ENCODE measurements around the gene PROM2.

The PROM2 gene

DNA sequence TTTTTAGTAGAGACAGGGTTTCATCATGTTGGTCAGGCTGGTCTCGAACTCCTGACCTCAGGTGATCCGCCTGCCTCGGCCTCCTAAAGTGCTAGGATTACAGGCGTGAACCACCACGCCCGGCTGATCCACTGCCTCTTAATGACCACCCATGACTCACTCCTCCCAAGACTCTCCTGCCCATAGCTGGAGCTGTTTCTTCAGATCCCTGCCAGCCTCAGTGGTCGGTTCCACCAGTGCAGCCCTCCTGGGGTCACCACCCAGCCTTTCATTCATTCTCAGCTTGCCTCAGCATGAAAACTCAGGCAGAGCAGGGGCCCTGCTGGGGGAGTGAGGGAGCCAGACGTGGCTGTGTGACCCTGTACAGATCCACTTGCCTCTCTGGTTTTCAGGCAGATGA is 35.4 kb downstream of the PROM2 start:
- in situ Hi-C loops (cut with HindIII; ENCODE audit: low sequenced_read_pairs), result no loop called here
- H3K4me3 ChIP-seq (ENCODE audit: low read depth, low read length), result no peak overlapping the region
- DNase-seq (ENCODE audit: low read depth), result no peak

DNA sequence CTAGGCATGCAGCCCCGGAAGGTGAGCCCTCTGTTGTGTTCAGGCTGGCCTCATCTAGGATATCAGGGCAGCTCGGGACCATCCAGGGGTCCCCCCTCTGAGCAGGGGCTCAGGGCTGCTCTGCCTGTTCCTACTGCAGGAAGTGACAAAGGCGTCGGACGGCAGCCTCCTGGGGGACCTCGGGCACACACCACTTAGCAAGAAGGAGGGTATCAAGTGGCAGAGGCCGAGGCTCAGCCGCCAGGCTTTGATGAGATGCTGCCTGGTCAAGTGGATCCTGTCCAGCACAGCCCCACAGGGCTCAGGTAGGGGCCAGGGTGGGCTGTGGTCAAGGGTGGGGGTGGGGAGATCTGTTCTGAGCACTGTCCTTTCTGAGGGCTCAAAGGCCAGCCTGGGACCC is 36.0 kb downstream of the PROM2 start:
- TF ChIP-seq, protein P1, sequence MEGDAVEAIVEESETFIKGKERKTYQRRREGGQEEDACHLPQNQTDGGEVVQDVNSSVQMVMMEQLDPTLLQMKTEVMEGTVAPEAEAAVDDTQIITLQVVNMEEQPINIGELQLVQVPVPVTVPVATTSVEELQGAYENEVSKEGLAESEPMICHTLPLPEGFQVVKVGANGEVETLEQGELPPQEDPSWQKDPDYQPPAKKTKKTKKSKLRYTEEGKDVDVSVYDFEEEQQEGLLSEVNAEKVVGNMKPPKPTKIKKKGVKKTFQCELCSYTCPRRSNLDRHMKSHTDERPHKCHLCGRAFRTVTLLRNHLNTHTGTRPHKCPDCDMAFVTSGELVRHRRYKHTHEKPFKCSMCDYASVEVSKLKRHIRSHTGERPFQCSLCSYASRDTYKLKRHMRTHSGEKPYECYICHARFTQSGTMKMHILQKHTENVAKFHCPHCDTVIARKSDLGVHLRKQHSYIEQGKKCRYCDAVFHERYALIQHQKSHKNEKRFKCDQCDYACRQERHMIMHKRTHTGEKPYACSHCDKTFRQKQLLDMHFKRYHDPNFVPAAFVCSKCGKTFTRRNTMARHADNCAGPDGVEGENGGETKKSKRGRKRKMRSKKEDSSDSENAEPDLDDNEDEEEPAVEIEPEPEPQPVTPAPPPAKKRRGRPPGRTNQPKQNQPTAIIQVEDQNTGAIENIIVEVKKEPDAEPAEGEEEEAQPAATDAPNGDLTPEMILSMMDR (IDR thresholded peaks at IDR 0.05; ENCODE audit: low read depth, low read length, missing control alignments), result no peak
- in situ Hi-C loops (cut with HindIII; ENCODE audit: low sequenced_read_pairs), result no loop called here
- no peak for DNase-seq (ENCODE audit: low read depth)
- no peak overlapping the region for H3K4me3 ChIP-seq (ENCODE audit: low read depth, low read length)

More for the DNA sequence above, 35.4 kb downstream of the PROM2 start:
- TF ChIP-seq, protein P1 (IDR thresholded peaks at IDR 0.05; ENCODE audit: low read depth, low read length, missing control alignments), result no peak

DNA sequence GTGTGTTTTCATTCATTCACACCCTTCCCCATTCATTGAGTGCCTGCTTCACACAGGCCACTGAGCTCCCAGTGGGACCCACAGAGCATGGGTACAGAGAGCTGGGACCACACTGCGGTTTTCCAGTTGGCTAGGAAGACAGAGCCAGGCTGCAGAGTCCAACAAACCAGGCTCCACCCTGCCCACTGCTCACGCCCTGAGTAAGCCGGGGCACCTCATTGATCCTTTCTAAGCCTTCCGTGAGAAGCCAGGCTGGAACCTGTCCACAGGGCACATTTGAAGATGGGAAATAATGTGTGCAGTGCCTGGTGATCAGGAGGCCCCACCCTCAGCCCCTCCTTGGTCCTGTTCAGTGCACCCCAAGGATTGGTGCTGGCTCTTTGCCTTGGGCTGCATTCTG is 36.4 kb downstream of the PROM2 start:
- no peak overlapping the region for H3K4me3 ChIP-seq (ENCODE audit: low read depth, low read length)
- in situ Hi-C loops (cut with HindIII; ENCODE audit: low sequenced_read_pairs), result no loop called here
- TF ChIP-seq, protein P1 (IDR thresholded peaks at IDR 0.05; ENCODE audit: low read depth, low read length, missing control alignments), result no peak
- no peak for DNase-seq (ENCODE audit: low read depth)

DNA sequence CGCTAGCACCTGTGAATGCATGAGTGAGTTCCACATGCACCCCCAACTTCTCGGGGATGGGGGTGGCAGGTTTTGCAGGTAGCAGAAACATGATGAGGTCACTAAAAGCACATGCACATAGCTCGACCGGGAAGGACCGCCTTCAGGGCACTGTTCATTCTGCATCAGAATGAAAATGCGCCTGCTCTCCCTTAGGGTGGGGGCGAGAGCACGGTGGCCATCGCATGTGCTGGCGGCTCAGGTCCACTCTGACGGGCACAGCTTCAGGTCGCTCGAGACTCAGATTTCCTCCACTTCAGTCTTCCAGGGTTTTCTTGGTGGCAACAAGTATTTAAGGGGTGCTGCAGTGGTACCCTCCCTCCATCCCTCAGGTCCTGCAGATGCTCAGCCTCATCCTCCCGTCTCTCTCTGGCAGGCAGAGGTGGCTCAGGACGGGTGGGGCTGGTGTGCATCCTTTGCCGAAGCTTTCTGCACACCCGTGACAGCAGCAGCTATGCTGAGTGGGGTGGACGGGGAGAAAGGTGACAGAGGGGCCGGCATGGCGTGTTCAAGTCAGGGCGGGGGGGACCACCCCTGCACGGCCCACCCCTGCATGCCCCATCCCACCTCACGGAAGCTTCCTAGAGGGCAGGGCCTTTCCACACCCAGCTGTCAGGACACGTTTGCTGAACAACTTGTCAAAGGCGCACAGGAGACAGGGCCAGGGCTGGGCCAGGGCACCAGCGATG is 37.7 kb downstream of the PROM2 start:
- DNase-seq (ENCODE audit: low read depth), result no peak
- H3K4me3 ChIP-seq (ENCODE audit: low read depth, low read length), result no peak overlapping the region
- in situ Hi-C loops (cut with HindIII; ENCODE audit: low sequenced_read_pairs), result no loop called here
- TF ChIP-seq, protein P1 (IDR thresholded peaks at IDR 0.05; ENCODE audit: low read depth, low read length, missing control alignments), result no peak

DNA sequence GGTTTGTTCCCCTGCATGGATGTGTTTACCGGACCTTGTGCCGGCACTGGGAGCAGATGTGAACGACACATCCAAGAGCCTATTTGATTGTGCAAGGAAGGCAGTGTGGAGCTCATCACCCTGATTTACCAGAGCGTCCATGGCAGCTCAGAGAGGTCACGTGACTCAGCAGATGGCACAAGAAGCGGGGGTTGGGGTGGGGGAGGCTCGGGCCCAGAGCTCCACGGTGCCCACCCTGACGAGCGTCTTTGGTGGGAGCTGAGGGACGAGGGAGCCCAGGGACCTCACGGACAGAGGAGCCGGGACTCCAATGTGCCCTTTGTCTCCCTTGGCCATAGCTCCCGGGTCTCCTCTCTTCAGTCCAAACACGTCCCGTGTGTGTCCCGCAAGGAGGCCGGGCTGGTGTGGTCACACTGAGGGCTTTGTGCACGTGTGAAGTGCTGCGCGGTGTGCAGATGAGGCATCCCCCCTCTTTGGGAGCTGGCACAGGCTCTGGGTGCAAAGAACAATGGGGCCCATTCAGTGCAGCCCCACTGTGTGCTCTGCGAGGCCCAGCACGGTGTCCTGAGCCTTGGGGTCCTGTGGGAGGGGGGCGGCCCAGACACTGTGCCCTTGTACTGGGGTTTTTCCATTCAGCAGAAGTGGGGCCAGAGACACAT is 38.4 kb downstream of the PROM2 start:
- in situ Hi-C loops (cut with HindIII; ENCODE audit: low sequenced_read_pairs), result no loop called here
- TF ChIP-seq, protein P1 (IDR thresholded peaks at IDR 0.05; ENCODE audit: low read depth, low read length, missing control alignments), result no peak
- no peak for DNase-seq (ENCODE audit: low read depth)
- no peak overlapping the region for H3K4me3 ChIP-seq (ENCODE audit: low read depth, low read length)

DNA sequence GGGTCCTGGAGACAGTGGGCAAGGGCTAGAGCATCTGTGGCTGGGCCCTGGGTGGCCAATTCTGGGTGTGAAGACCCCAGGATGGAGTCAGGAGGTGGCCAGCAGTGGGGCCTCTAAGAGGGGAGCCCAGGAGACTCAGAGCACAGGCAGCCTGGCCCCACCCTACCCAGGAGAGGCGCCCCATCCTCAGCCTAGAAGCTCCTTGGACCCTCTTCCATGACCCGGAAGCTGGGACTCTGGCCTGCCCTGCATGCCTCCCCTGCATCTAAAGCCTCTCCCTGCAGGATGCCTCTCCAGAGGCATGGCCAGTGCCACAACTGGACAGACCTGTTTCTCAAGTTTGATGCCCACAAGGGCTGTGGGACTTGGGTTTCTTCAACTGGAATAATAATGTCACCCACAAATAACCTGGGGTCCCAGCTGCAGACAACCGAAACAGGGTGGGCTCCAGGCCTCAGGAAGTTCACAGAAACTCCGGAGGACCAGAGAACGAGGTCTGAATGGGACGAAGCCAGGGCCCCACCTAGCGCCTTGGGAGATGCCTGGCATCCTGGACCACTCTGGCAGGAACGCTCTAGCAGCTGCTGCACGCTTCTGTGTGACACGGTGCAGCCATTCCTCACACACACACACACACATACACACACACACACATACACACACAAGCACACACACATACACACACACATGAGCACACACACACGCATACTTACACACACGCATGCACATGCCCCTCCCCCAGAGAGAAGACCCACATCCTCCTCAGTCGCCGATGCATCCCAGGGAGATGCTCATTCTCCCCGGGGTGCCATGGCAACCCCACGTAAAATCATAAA is 39.3 kb downstream of the PROM2 start:
- no peak for DNase-seq (ENCODE audit: low read depth)
- in situ Hi-C loops (cut with HindIII; ENCODE audit: low sequenced_read_pairs), result no loop called here
- no peak overlapping the region for H3K4me3 ChIP-seq (ENCODE audit: low read depth, low read length)
- TF ChIP-seq, protein P1 (IDR thresholded peaks at IDR 0.05; ENCODE audit: low read depth, low read length, missing control alignments), result no peak

Data from astrocyte of the cerebellum (primary cell).